Tracheal epithelial cell (primary cell): ENCODE data around the gene KRTCAP3. TPM values are rescaled to one million over a fixed set of nuclear protein-coding genes. Genes with fewer than 3 reads are reported as not detected.

ENCODE experiments used
- total RNA-seq: library from RNA; depleted of rRNA; stranded (reverse); fragments of >200 nt; gene quantifications from 2 replicates; pipeline ENCODE4 v1.2.1, GENCODE V29; 2014

The KRTCAP3 gene, protein sequence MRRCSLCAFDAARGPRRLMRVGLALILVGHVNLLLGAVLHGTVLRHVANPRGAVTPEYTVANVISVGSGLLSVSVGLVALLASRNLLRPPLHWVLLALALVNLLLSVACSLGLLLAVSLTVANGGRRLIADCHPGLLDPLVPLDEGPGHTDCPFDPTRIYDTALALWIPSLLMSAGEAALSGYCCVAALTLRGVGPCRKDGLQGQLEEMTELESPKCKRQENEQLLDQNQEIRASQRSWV
- 28.0 and 28.6 TPM in 2 replicates for total RNA-seq

DNA sequence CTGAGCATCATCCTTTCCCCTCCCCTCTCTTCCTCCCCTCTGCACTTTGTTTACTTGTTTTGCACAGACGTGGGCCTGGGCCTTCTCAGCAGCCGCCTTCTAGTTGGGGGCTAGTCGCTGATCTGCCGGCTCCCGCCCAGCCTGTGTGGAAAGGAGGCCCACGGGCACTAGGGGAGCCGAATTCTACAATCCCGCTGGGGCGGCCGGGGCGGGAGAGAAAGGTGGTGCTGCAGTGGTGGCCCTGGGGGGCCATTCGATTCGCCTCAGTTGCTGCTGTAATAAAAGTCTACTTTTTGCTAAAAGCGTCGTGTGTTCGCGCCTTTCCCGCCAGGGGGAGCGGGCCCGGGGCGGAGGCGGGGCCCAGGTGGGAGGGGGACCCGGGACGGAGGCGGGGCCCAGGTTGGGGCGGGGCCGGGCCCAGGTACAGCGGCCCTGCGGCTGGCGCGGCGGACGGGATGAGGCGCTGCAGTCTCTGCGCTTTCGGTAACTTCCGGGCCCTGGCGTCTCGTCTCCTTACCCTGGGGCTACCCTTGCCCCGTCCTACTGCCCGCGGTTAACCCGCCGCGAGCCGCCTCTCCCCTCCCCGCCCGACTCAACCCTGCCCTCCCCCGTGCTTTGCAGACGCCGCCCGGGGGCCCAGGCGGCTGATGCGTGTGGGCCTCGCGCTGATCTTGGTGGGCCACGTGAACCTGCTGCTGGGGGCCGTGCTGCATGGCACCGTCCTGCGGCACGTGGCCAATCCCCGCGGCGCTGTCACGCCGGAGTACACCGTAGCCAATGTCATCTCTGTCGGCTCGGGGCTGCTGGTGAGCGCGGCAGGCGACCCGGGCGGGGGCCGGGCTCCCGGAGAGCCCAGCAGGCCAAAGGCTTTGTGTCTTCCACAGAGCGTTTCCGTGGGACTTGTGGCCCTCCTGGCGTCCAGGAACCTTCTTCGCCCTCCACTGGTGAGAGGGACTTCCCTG lies at the start of gene KRTCAP3:
Gene KRTCAP3 (plus strand): TSS at position 424 of the 962 bp plus-strand sequence. CDS start 32 bp downstream, at position 456.

GRCh38 chr2:27409321-27410073 lies 32.7 kb upstream of the KRTCAP3 start, which contains the start of gene PPM1G:
Gene PPM1G (minus strand): TSS chr2:27409591. CDS start chr2:27409422, 169 bp downstream.

GRCh38 chr2:27428213-27428977 lies 13.8 kb upstream of the KRTCAP3 start, which contains the start of gene NRBP1:
Gene NRBP1 (plus strand): TSS chr2:27428631. CDS start chr2:27433274, 4,643 bp downstream.

GRCh38 chr2:27489498-27490397 lies 47.6 kb downstream of the KRTCAP3 start, which contains the start of gene IFT172:
Gene IFT172 (minus strand): TSS chr2:27489743. CDS start chr2:27489653, 90 bp downstream.

Other genes with a start within 250 kb of the KRTCAP3 start
- 267 and 280 TPM in 2 replicates for gene ATRAID, start 230.3 kb upstream of the KRTCAP3 start, total RNA-seq
- 26.9 and 34.7 TPM in 2 replicates for gene SLC5A6, start 230.1 kb upstream of the KRTCAP3 start, total RNA-seq
- 30.3 and 36.4 TPM in 2 replicates for gene CAD, start 225.0 kb upstream of the KRTCAP3 start, total RNA-seq
- not detected in 2 replicates for gene SLC30A3, start 179.3 kb upstream of the KRTCAP3 start, total RNA-seq
- gene DNAJC5G, start 166.9 kb upstream of the KRTCAP3 start, total RNA-seq = not detected in 2 replicates
- gene TRIM54, start 160.0 kb upstream of the KRTCAP3 start, total RNA-seq = 0.24 and 0.43 TPM in 2 replicates
- 0.48 and 0.85 TPM in 2 replicates for gene UCN, start 133.9 kb upstream of the KRTCAP3 start, total RNA-seq
- gene MPV17, start 119.3 kb upstream of the KRTCAP3 start, total RNA-seq = 33.3 and 52.4 TPM in 2 replicates
- 26.0 and 31.3 TPM in 2 replicates for gene GTF3C2, start 85.6 kb upstream of the KRTCAP3 start, total RNA-seq
- gene EIF2B4, start 72.0 kb upstream of the KRTCAP3 start, total RNA-seq = 19.0 and 22.7 TPM in 2 replicates
- 125 and 136 TPM in 2 replicates for gene SNX17, start 71.8 kb upstream of the KRTCAP3 start, total RNA-seq
- gene ZNF513, start 61.6 kb upstream of the KRTCAP3 start, total RNA-seq = 4.5 and 8.9 TPM in 2 replicates
- 77.2 and 99.3 TPM in 2 replicates for gene PPM1G, start 32.8 kb upstream of the KRTCAP3 start, total RNA-seq
- gene NRBP1, start 13.8 kb upstream of the KRTCAP3 start, total RNA-seq = 67.1 and 95.7 TPM in 2 replicates
- 3.8 and 5.8 TPM in 2 replicates for gene IFT172, start 47.4 kb downstream of the KRTCAP3 start, total RNA-seq
- 9.0 and 16.9 TPM in 2 replicates for gene FNDC4, start 52.8 kb downstream of the KRTCAP3 start, total RNA-seq
- not detected in 2 replicates for gene GCKR, start 54.5 kb downstream of the KRTCAP3 start, total RNA-seq
- gene ZNF512, start 140.7 kb downstream of the KRTCAP3 start, total RNA-seq = 3.2 and 8.7 TPM in 2 replicates
- 0.85 and 1.9 TPM in 2 replicates for gene CCDC121, start 186.6 kb downstream of the KRTCAP3 start, total RNA-seq
- gene GPN1, start 186.7 kb downstream of the KRTCAP3 start, total RNA-seq = 36.9 and 51.8 TPM in 2 replicates
- gene SUPT7L, start 221.2 kb downstream of the KRTCAP3 start, total RNA-seq = 17.1 and 19.4 TPM in 2 replicates
- 23.2 and 27.7 TPM in 2 replicates for gene SLC4A1AP, start 221.5 kb downstream of the KRTCAP3 start, total RNA-seq